ENCODE measurements around the gene AGT.

AGT gene

GRCh38 chr1:230713138-230713537, 784 bp downstream of the AGT start:
- peak overlapping the region; percentile 39 to 52 for H3K4me3 ChIP-seq
- no peaks in the 10 kb centered on the region for H3K27me3 ChIP-seq
- TF ChIP-seq, protein P1, sequence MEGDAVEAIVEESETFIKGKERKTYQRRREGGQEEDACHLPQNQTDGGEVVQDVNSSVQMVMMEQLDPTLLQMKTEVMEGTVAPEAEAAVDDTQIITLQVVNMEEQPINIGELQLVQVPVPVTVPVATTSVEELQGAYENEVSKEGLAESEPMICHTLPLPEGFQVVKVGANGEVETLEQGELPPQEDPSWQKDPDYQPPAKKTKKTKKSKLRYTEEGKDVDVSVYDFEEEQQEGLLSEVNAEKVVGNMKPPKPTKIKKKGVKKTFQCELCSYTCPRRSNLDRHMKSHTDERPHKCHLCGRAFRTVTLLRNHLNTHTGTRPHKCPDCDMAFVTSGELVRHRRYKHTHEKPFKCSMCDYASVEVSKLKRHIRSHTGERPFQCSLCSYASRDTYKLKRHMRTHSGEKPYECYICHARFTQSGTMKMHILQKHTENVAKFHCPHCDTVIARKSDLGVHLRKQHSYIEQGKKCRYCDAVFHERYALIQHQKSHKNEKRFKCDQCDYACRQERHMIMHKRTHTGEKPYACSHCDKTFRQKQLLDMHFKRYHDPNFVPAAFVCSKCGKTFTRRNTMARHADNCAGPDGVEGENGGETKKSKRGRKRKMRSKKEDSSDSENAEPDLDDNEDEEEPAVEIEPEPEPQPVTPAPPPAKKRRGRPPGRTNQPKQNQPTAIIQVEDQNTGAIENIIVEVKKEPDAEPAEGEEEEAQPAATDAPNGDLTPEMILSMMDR (IDR thresholded peaks at IDR 0.05), result no peak
- no peak for DNase-seq
- peaks cover 3 to 17% (median 10%) of the 10 kb centered on the region in 4 donors for H3K4me1 ChIP-seq
- H3K27ac ChIP-seq, result peak overlapping the region in 1 of 2 donors; percentile 53
- intact Hi-C loops (cut with DNase I; ENCODE audit: low total_unique reads), result no loop called here
- no peaks in the 10 kb centered on the region for H3K9me3 ChIP-seq
- peaks cover 0 to 4% (median 0%) of the 10 kb centered on the region in 3 donors for H3K36me3 ChIP-seq

DNA sequence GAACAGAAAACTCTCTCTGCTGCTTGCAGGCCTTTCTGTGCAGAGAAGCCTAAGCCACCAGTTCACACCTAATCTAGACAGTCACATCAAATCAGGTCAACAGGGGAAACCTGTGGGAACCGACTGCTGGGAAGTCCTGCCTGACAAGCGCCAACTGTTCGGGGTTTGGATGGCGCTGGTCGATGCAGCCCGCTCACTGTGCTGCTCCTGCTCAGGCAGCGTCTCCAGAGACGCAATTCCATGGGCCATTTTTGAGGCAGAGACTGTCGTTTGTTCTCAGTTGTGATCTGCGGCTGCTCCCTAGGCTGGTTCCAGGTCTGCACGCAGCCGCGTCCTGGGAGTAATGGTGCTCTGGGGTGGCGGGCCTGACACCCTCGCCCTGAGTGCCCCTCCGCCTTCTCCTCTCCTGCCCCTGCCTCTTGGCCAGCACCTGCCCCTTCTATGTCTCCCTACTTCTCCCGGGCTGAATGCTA, 1.4 kb downstream of the AGT start:
- peaks cover 3 to 17% (median 10%) of the 10 kb centered on the region in 4 donors for H3K4me1 ChIP-seq
- DNase-seq, result no peak

GRCh38 chr1:230711245-230711644, 2.7 kb downstream of the AGT start:
- peaks cover 3 to 17% (median 10%) of the 10 kb centered on the region in 4 donors for H3K4me1 ChIP-seq
- intact Hi-C loops (cut with DNase I; ENCODE audit: low total_unique reads), result no loop called here
- TF ChIP-seq, protein P1 (IDR thresholded peaks at IDR 0.05), result no peak
- no peaks in the 10 kb centered on the region for H3K27me3 ChIP-seq
- no peaks in the 10 kb centered on the region for H3K9me3 ChIP-seq
- no peak overlapping the region for H3K4me3 ChIP-seq
- peaks cover 0 to 4% (median 0%) of the 10 kb centered on the region in 3 donors for H3K36me3 ChIP-seq
- no peak overlapping the region for H3K27ac ChIP-seq
- DNase-seq, result no peak

More for the DNA sequence above, 1.4 kb downstream of the AGT start:
- Histone ChIP-seq H3K27me3 (no peaks in the 10 kb centered on the region), H3K4me3 (no peak overlapping the region), H3K9me3 (no peaks in the 10 kb centered on the region), H3K36me3 (peaks cover 0 to 4% (median 0%) of the 10 kb centered on the region in 3 donors), H3K27ac (no peak overlapping the region)
- TF ChIP-seq, protein P1 (IDR thresholded peaks at IDR 0.05), result no peak
- intact Hi-C loops (cut with DNase I; ENCODE audit: low total_unique reads), result no loop called here

- H3K9me3 ChIP-seq, result no peaks in the 10 kb centered on the region
- peaks cover 0 to 4% (median 0%) of the 10 kb centered on the region in 3 donors for H3K36me3 ChIP-seq
- intact Hi-C loops (cut with DNase I; ENCODE audit: low total_unique reads), result no loop called here
- TF ChIP-seq, protein P1 (IDR thresholded peaks at IDR 0.05), result no peak
- H3K27ac ChIP-seq, result no peak overlapping the region
- H3K4me1 ChIP-seq, result peaks cover 3 to 17% (median 10%) of the 10 kb centered on the region in 4 donors
- H3K27me3 ChIP-seq, result no peaks in the 10 kb centered on the region
- H3K4me3 ChIP-seq, result no peak overlapping the region
- DNase-seq, result no peak
These were observed 3.4 kb downstream of the AGT start for GRCh38 chr1:230710543-230710904.

DNA sequence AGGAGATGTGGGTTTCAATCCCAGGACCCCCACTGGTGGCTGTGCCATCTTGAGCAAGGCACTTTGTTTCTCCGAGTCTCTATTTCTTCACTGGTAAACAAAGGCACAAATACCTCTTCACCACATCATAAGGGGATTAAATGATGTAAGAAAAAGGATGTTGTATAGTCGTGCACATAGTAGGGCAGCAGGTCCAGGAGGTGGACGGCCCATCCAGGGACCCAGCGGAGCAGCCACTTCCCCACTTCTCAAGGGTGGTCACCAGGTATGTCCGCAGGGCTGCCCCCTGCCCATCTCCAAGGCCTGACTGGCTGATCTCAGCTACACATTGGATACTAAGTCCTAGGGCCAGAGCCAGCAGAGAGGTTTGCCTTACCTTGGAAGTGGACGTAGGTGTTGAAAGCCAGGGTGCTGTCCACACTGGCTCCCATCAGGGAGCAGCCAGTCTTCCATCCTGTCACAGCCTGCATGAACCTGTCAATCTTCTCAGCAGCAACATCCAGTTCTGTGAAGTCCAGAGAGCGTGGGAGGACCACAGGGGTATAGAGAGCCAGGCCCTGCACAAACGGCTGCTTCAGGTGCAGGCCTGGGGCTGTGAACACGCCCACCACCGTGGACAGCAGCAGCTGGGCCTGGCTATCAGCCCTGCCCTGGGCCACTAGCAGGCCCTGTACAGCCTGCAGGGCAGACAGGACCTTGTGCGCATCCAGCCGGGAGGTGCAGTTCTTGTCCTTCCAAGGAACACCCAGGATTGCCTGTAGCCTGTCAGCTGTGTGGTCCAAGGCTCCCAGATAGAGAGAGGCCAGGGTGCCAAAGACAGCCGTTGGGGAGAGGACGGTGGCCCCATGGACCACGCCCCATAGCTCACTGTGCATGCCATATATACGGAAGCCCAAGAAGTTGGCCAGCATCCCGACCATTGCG, 4.0 kb downstream of the AGT start:
- H3K4me3 ChIP-seq, result no peak overlapping the region
- peaks cover 0 to 4% (median 0%) of the 10 kb centered on the region in 3 donors for H3K36me3 ChIP-seq
- intact Hi-C loops (cut with DNase I; ENCODE audit: low total_unique reads), result no loop called here
- TF ChIP-seq, protein P1 (IDR thresholded peaks at IDR 0.05), result no peak
- no peak overlapping the region for H3K27ac ChIP-seq
- no peaks in the 10 kb centered on the region for H3K9me3 ChIP-seq
- H3K27me3 ChIP-seq, result no peaks in the 10 kb centered on the region
- DNase-seq, result no peak
- H3K4me1 ChIP-seq, result peaks cover 3 to 17% (median 10%) of the 10 kb centered on the region in 4 donors

Data from tibial artery (tissue), 4 donors.